ENCODE measurements around the gene SPIRE1. TPM values are rescaled to one million over a fixed set of nuclear protein-coding genes. Genes with fewer than 3 reads are reported as not detected.

The SPIRE1 gene
- total RNA-seq, 1 experiment from 2014 or later: 16.6 TPM

GRCh38 chr18:12422936-12423335 lies 235.0 kb downstream of the SPIRE1 start:
- H3K18ac ChIP-seq (ENCODE audit: insufficient read length, low read depth, low read length): no peak overlapping the region
- no peak overlapping the region for H3K4me2 ChIP-seq (ENCODE audit: insufficient read depth, insufficient read length, low read length)
- no peak overlapping the region for H2BK20ac ChIP-seq (ENCODE audit: low read depth, low read length, poor library complexity, severe bottlenecking)
- Mint-ChIP-seq H3K36me3 (ENCODE audit: insufficient read depth in 1 of 3, low read depth in 3 of 3) (peaks cover 3 to 17% (median 8%) of the 10 kb centered on the region in 3 experiments; a peak in 6 of 7 replicates), H3K27me3 (ENCODE audit: low read depth) (no peaks in the 10 kb centered on the region), H3K4me1 (peaks cover 13 to 19% of the 10 kb centered on the region in 2 experiments), H3K4me3 (no peak overlapping the region), H3K9me3 (no peaks in the 10 kb centered on the region), H3K27ac (peak overlapping the region in 1 of 3 experiments; percentile 42; a peak in 1 of 7 replicates)
- TF ChIP-seq CTCF (conservative IDR thresholded peaks at IDR 0.05): peak; percentile 55
- H2AK5ac ChIP-seq (ENCODE audit: insufficient read length, low read length): no peak overlapping the region
- H2BK12ac ChIP-seq (ENCODE audit: insufficient read length, low read depth, low read length): no peak overlapping the region
- peaks cover 13% of the 10 kb centered on the region for H3K9me3 ChIP-seq (ENCODE audit: control insufficient read depth, low read depth, low read length)
- H4K91ac ChIP-seq (ENCODE audit: insufficient read length, low read depth, low read length): no peak overlapping the region
- H3T11ph ChIP-seq (ENCODE audit: low read length): no peak overlapping the region
- DNase-seq: peak; percentile 69
- no peaks in the 10 kb centered on the region; the same call in 1 of the 2 replicates for H3K79me2 ChIP-seq (ENCODE audit: insufficient read depth, low read length)
- H2BK5ac ChIP-seq (ENCODE audit: insufficient read length, low read length): no peak overlapping the region
- no CpG with 5 or more reads among the region's 9 CpGs for WGBS (ENCODE audit: extremely low coverage, insufficient read length, low lambda C conversion rate)
- H3K4me1 ChIP-seq (ENCODE audit: insufficient read depth, low read length): no peaks in the 10 kb centered on the region
- no peaks in the 10 kb centered on the region for H3K27me3 ChIP-seq (ENCODE audit: insufficient read depth, low read length)
- H3K23me2 ChIP-seq (ENCODE audit: insufficient read length, low read depth, low read length, poor library complexity, severe bottlenecking): peaks cover 7% of the 10 kb centered on the region
- no peaks in the 10 kb centered on the region for H4K20me1 ChIP-seq (ENCODE audit: control insufficient read depth, insufficient read depth, insufficient read length)
- no peak overlapping the region for H3K56ac ChIP-seq (ENCODE audit: insufficient read length, low read depth, low read length)
- H3K14ac ChIP-seq (ENCODE audit: insufficient read depth, low read length): no peak overlapping the region
- H3K79me1 ChIP-seq (ENCODE audit: insufficient read depth, low read depth, low read length, poor library complexity, severe bottlenecking): no peaks in the 10 kb centered on the region
- H3K23ac ChIP-seq (ENCODE audit: insufficient read length, low read depth, low read length): no peak overlapping the region
- no peak overlapping the region for H4K8ac ChIP-seq (replicated peaks; ENCODE audit: insufficient read length, low read depth, low read length)
- H3K9ac ChIP-seq (ENCODE audit: extremely low read depth, insufficient read length, low read length): no peak overlapping the region
- no peak overlapping the region for H2BK15ac ChIP-seq (ENCODE audit: low read depth, low read length)
- H4K5ac ChIP-seq (ENCODE audit: insufficient read length, low read depth, low read length): no peak overlapping the region
- H2AFZ ChIP-seq (ENCODE audit: low read length): no peak overlapping the region
- no peak overlapping the region for H3K27ac ChIP-seq (ENCODE audit: insufficient read length, low read depth, low read length)
- H2BK120ac ChIP-seq (ENCODE audit: low read depth, low read length, poor library complexity, severe bottlenecking): no peak overlapping the region
- H3K4ac ChIP-seq (ENCODE audit: low read depth, low read length): no peak overlapping the region

All from H9 (cell line).